Effector CD4-positive, alpha-beta T cell (primary cell): ENCODE data around the gene HRH2.
"Not testable (repeated sequence)": the region's sequence is repeated elsewhere in the genome, so short reads cannot be mapped to it uniquely, and the experiment has no call there.

Source experiments
- DNase-seq: peaks from one replicate; pipeline ENCODE4 v3.0.0-alpha.2; 2020

HRH2 gene

DNA sequence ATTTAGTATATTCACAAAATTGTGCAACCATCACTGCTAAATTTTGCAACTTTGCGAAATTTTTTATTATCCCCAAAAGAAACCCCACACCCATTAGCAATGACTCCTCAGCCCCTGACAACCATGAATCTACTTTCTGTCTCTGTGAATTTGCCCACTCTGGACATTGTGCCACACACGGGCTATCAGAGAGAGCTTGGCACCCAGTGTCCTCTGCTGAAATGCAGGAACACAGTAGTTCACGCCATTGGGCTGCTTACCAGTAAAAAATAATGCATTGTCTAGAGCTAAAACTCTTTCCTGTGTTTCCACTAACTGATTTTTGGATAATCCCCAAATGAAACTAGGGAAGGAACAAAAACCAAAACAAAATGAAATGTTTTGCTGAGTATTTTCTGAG, 60.0 kb downstream of the HRH2 start:
- DNase-seq = no peak

DNA sequence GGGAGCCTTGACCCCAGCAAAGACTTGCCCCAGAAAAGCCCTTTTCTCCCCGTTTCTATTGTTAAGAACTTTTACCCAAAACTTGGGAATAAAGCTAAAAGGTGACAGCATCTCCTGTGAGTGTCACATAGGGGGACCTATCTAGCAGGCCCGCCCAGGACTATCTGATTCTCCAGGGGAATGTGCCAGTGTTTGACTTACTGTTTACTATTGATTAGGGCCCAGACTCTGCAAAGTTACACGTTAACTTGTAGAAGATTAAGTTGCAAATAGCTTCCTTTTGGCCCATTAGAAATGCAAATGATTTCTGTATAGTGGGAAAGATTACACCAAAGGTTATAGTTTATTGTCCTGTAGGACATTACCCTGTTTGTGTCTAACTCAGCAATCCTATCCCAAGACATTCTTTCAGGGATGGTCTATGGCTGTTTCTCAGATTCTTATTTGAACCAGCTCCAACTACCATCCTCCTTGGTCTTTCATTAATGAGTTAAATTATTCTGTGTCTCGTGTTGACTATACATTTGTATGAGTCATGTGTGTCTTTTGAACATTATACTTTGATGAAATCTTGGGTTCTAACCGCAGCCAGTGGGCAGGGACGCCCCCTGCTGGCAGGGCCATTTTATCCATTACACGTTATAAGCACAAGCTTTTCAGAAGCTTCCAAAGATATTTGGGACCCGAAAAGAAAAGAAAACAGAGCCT, 60.7 kb downstream of the HRH2 start:
- DNase-seq = peak; percentile 39

GRCh38 chr5:175719109-175719432, 61.2 kb downstream of the HRH2 start:
- not testable (repeated sequence) for DNase-seq

GRCh38 chr5:175724314-175725275, 66.7 kb downstream of the HRH2 start:
- no peak for DNase-seq

DNA sequence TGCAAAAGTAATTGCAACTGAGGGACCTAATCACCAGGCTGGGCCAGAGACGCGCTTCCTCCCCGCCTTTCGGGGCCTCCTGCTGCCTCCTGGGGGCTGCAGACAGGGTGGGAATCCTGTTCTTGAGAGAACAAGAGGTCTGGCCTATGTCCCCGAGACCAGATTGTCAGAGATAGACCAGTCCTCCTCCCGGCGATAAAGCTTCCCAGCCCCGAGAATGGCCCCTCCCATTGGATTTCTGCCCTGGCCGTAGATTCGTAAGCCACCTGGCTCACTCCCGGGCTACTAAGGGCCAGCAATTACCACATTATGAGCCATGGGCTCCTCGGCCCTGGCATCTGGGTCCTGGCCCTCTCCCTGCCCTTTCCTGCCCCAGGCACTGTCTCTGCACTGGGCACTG, 70.4 kb downstream of the HRH2 start:
- no peak for DNase-seq

- no peak for DNase-seq
Observed at GRCh38 chr5:175728885-175729828, 71.3 kb downstream of the HRH2 start.

GRCh38 chr5:175729829-175730277, 72.0 kb downstream of the HRH2 start:
- DNase-seq = peak; percentile 92

GRCh38 chr5:175731172-175731571, 73.3 kb downstream of the HRH2 start:
- DNase-seq = no peak

DNA sequence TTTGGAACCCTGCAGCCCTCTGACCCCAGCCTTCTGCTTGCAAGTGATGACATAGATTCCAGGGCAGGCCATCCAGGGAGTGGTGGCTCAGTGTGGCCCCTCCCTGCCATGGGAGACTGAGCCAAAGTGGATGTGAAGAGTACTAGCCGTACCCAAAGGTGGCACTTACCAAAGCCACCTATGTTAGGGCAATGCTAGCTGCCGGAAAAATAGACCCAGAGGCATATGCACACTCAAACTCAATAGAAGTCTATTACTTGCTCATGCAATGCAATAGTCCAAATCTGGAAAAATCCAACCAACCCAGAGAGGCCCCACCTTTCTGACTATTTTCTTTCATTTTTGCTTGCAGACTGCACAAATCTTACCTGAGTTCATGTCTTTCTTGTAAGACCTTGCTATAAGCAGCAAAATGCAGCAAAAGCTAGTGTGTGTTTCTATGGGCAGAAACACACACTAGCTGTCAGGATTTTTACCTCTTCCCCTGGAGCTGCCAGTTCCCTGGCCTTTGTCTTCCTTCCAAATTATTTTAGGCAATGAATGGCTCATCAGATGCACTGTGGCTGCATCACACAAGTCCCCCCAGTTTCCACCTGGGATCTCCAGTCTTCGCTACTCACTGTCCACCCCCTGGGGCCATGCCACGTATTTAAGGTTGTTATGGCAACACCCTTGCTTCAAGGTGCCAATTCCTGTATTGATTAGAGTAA, 74.0 kb downstream of the HRH2 start:
- DNase-seq = no peak

DNA sequence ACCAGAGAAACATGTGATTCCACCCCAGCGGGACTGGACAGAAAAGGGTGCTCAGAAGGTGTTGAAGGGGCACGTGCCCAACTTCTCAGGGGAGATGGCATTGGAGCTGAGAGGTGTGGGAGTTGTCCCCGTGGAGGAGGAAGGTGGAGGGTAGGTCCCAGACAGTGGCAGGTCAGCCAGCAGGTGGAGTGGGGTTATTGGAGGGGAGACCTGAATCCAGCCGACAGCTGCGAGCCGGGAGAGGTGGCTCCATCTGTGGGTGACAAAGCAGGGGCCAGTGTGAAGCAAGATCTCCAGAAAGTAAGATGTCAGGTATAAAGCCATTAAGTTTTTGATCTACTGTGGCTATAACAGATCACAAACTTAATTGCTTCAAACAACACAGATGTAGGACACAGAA, 75.1 kb downstream of the HRH2 start:
- no peak for DNase-seq

GRCh38 chr5:175734016-175734415, 76.1 kb downstream of the HRH2 start:
- no peak for DNase-seq

DNA sequence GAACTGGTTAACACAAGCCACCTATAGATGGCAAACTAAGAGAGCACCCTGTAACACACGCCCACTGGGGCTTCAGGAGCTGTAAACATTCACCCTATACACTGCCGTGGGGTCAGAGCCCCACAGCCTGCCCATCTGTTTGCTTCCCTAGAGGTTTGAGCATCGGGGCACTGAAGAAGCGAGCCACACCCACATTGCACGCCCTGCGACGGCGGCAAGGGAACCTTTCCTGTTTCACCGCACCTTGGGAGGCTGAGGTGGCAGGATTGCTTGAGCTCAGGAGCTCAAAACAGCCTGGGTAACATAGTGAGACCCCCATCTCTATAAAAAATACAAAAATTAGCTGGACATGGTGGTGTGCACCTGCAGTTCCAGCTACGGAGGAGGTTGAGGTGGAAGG, 76.6 kb downstream of the HRH2 start:
- no peak for DNase-seq

DNA sequence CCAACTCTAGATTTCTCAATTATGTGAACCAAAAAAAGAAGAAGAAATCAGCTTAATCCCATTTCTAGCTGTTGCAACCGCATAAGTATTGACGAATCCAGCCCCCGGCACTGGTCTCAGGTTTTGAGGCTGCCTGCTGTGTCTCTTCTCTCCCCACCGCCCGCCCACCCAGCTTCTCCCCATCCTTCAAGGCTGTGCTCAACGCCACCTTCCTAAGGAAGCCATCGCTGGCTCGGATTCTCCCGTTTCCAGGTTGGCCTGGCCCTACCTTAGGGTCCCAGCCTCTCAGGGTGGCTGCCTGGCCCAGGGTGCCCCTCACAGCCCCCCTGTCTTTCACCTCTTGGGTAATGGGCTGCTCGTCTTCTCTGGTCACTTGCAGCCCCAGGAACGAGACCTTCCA, 77.8 kb downstream of the HRH2 start:
- no peak for DNase-seq

DNA sequence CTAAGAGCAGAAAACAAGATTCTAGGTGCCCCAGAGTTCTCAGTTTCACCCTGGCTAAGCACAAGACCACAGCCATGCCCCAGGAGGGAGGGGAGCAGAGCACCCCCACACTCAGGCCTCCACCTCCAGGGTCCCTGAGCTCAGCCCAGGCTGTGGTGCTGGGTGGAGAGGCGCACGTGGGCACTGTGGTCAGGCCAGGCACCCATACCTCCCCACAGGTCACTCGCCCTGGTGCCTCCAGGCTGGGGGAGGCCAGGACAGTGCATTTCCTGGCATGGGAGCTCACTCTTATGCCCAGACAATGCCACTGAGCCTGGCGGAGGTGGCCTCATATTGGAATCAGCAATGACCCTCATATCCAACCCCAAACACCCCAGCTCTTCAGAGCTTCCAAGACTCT, 78.8 kb downstream of the HRH2 start:
- no peak for DNase-seq

DNA sequence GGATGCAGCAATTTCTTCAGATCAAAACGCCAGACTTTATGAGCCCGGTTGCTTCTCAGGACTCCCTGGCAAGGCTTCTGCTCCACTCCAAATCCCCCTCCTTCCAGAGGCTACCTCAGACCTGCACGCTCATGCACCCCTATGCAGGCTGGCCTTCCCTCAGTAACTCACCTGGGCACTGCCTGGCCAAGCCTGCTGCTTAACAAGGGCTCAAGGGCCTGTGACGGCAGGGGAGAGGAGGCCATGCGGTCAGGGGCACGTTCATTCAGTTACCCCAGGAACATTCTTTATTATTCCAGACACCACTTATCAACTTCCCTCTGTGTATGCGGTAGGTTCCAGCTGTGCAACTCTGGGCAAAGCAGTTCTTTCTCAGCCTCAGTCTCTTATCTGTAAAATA, 79.6 kb downstream of the HRH2 start:
- DNase-seq = no peak

- DNase-seq = no peak
Observed at GRCh38 chr5:175738126-175738525, 80.3 kb downstream of the HRH2 start.

- no peak for DNase-seq
Observed at GRCh38 chr5:175738602-175739133, 80.8 kb downstream of the HRH2 start.

- DNase-seq = no peak
Observed at GRCh38 chr5:175740014-175740413, 82.1 kb downstream of the HRH2 start.

DNA sequence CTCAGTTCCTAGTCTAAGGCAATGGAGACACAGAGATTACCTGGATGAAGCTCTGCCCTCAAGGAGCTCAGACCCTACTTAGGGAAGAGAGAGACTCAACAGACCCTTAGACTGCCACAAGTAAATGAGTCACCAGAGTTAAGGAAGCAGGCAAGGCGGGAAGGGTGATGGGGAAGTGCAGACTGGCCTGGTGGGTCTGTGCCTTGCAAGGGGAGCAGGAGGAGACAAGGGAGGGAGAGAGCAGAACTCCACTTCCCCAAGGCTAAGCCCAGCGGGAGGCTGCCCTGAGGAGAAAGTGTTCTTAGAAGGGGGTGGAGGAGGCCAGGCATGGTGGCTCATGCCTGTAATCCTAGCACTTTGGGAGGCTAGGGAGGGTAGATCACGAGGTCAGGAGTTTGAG, 83.7 kb downstream of the HRH2 start:
- DNase-seq = no peak

- DNase-seq = no peak
Observed at GRCh38 chr5:175742290-175742994, 84.6 kb downstream of the HRH2 start.

DNA sequence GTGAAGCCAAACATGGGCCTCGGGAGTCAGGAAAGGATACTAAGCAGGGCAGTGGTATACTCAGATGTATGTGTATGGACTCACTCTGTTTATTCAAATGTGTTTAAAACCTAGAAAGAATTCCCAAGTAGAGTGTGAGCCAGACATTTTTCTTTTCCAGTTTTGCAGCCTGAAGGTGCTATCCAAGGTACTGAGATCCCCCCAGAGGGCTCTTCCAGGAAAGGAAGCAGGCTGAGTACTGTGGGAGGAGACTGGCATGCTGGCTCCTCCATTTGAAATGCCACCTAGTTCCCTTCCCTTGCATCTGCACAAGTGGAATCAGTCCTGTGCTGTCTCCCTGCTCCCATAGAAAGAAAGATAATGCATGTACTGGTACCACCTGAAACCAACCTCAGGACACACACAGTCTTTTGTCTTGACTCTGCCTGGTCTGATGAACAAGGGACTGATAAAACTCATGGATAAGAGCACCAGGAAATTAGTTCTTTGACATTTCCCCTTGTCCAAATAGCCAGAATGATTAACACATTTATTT, 85.9 kb downstream of the HRH2 start:
- no peak for DNase-seq
